ENCODE measurements around the gene STAC.

DNA sequence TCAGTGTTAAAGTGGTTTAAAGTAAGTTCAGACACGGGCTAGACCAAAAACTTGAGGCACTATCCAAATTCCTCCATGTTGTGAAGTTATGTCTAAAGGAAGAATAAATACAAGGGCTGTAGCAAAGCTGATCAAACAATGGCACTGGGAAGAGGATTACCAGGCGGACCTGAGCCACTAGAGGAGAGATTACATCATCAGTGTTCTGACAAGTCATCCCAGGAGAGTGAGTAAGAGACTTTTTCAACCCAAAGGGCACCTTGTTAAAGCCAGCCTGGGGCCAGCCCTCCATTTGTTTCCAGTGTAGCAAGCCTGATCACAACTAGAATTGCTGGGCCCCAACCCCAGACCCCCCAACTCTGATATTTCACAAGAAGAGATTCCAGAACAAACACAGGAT lies 217.1 kb downstream of the STAC start:
- TF ChIP-seq, protein P1, sequence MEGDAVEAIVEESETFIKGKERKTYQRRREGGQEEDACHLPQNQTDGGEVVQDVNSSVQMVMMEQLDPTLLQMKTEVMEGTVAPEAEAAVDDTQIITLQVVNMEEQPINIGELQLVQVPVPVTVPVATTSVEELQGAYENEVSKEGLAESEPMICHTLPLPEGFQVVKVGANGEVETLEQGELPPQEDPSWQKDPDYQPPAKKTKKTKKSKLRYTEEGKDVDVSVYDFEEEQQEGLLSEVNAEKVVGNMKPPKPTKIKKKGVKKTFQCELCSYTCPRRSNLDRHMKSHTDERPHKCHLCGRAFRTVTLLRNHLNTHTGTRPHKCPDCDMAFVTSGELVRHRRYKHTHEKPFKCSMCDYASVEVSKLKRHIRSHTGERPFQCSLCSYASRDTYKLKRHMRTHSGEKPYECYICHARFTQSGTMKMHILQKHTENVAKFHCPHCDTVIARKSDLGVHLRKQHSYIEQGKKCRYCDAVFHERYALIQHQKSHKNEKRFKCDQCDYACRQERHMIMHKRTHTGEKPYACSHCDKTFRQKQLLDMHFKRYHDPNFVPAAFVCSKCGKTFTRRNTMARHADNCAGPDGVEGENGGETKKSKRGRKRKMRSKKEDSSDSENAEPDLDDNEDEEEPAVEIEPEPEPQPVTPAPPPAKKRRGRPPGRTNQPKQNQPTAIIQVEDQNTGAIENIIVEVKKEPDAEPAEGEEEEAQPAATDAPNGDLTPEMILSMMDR (conservative IDR thresholded peaks at IDR 0.05; ENCODE audit: low read depth, low read length): no peak
- TF ChIP-seq EZH2 (IDR thresholded peaks at IDR 0.05; ENCODE audit: borderline replicate concordance, low read depth, low read length, poor library complexity, severe bottlenecking): no peak

Measured in A673 (cell line).